H1 (cell line): Measurements from ENCODE around the gene KCNJ13. TPM values are rescaled to one million over a fixed set of nuclear protein-coding genes. Genes with fewer than 3 reads are reported as not detected.

Source experiments
- CTCF ChIA-PET: fragments of 300-600 bp; sonication (Branson Sonifier 250); formaldehyde crosslinking; loops from one replicate; lab custom pipeline; 2021; ENCODE audit not compliant: partially characterized antibody; lab: Charles Lee
- POLR2A ChIA-PET: fragments of 300-600 bp; sonication (Branson Sonifier 250); formaldehyde crosslinking; loops from one replicate; lab custom pipeline; 2021; ENCODE audit warnings: inconsistent platforms; ENCODE audit not compliant: partially characterized antibody; lab: Charles Lee
- DNase-seq, 2 experiments: peaks; one replicate each; pipeline versions ENCODE4 v3.0.0 to v3.0.0-alpha.2; 2010 to 2022; ENCODE audit warnings: low spot score in 2 of 2, low read depth in 1 of 2, mixed read lengths in 1 of 2
- FAIRE-seq: peaks from 2 replicates; lab custom pipeline; 2011; peaks lifted over from hg19 to GRCh38; lab: Jason Lieb, UNC
- H2AFZ ChIP-seq: 2 replicates; pipeline ENCODE4 v1.8.1; 2012; ENCODE audit warnings: low read length, inconsistent platforms
- H2AK5ac ChIP-seq: 2 replicates; pipeline ENCODE4 v1.6.1; 2013; ENCODE audit warnings: low read depth, low read length
- H2BK120ac ChIP-seq: replicated peaks from 2 replicates; pipeline ENCODE3; 2013; ENCODE audit warnings: low read depth, low read length, inconsistent platforms
- H2BK12ac ChIP-seq: 2 replicates; pipeline ENCODE4 v1.6.1; 2013; ENCODE audit warnings: low read depth, low read length
- H2BK15ac ChIP-seq: 2 replicates; pipeline ENCODE4 v1.6.1; 2013; ENCODE audit warnings: low read length
- H2BK20ac ChIP-seq: 2 replicates; pipeline ENCODE4 v1.6.1; 2013; ENCODE audit warnings: low read length
- H2BK5ac ChIP-seq: 2 replicates; pipeline ENCODE4 v1.6.1; 2013; ENCODE audit warnings: low read depth, low read length
- H3K14ac ChIP-seq: 2 replicates; pipeline ENCODE4 v1.6.1; 2013; ENCODE audit warnings: inconsistent platforms; ENCODE audit not compliant: insufficient read length
- H3K18ac ChIP-seq: 2 replicates; pipeline ENCODE4 v1.6.1; 2013; ENCODE audit warnings: low read length; ENCODE audit errors: extremely low read depth
- H3K23ac ChIP-seq: 2 replicates; pipeline ENCODE4 v1.6.1; 2013; ENCODE audit warnings: inconsistent platforms; ENCODE audit not compliant: insufficient read length
- H3K23me2 ChIP-seq: 2 replicates; pipeline ENCODE4 v1.6.1; 2013; ENCODE audit warnings: low read depth, low read length
- H3K27ac ChIP-seq: 2 replicates; pipeline ENCODE4 v1.6.1; 2011; ENCODE audit warnings: low read depth, low read length, inconsistent platforms
- H3K27me3 ChIP-seq, 4 experiments: replicated peaks in 1 of 4; 1 replicate in 1 of 4; 2 replicates in 3 of 4; pipeline versions ENCODE4 v1.6.1 to v1.8.1; 2011 to 2013; ENCODE audit warnings: low read length in 3 of 4, mild to moderate bottlenecking in 3 of 4, inconsistent platforms in 2 of 4, mixed read lengths in 2 of 4, moderate library complexity in 1 of 4; ENCODE audit not compliant: control insufficient read depth in 3 of 4, insufficient read depth in 3 of 4; ENCODE audit errors: extremely low read depth in 1 of 4
- H3K36me3 ChIP-seq, 4 experiments: 2 replicates each; pipeline versions ENCODE4 v1.6.1 to v1.8.1; 2011 to 2013; ENCODE audit warnings: mild to moderate bottlenecking in 4 of 4, low read length in 3 of 4, moderate library complexity in 2 of 4, control low read depth in 1 of 4, inconsistent platforms in 1 of 4; ENCODE audit not compliant: insufficient read depth in 4 of 4, control insufficient read depth in 2 of 4
- H3K4ac ChIP-seq: replicated peaks from 2 replicates; pipeline ENCODE3; 2013; ENCODE audit warnings: low read length, low read depth, mixed read lengths, inconsistent platforms; ENCODE audit not compliant: insufficient read length
- H3K4me1 ChIP-seq, 4 experiments: replicated peaks in 1 of 4; 1 replicate in 1 of 4; 2 replicates in 3 of 4; pipeline versions ENCODE4 v1.6.1 to v1.8.1; 2011 to 2013; ENCODE audit warnings: low read length in 3 of 4, inconsistent platforms in 2 of 4, mixed read lengths in 1 of 4; ENCODE audit not compliant: insufficient read depth in 4 of 4, control insufficient read depth in 3 of 4
- H3K4me2 ChIP-seq, 2 experiments: 2 replicates each; pipeline versions ENCODE4 v1.6.1 to v1.8.1; 2011 to 2013; ENCODE audit warnings: low read depth in 2 of 2, low read length in 2 of 2, control low read depth in 1 of 2, inconsistent platforms in 1 of 2, mild to moderate bottlenecking in 1 of 2; ENCODE audit not compliant: insufficient read depth in 1 of 2
- H3K4me3 ChIP-seq, 4 experiments: fragments of 200-600, 300-600 bp in 1 of 4; sonication (generic), shearing (Covaris generic), sonication (Bioruptor Twin) in 1 of 4; 2 replicates each; pipeline versions ENCODE4 v1.5.1 to v1.8.1; 2011 to 2016; ENCODE audit warnings: low read length in 4 of 4, low read depth in 3 of 4, control low read depth in 2 of 4, inconsistent platforms in 2 of 4, mild to moderate bottlenecking in 2 of 4, mixed read lengths in 1 of 4, moderate library complexity in 1 of 4; ENCODE audit not compliant: insufficient read depth in 2 of 4; ENCODE audit errors: extremely low read depth in 1 of 4
- H3K56ac ChIP-seq: replicated peaks from 2 replicates; pipeline ENCODE3; 2013; ENCODE audit warnings: low read depth, mild to moderate bottlenecking, mixed read lengths, low read length, inconsistent platforms; ENCODE audit not compliant: insufficient read length
- H3K79me1 ChIP-seq: 2 replicates; pipeline ENCODE4 v1.6.1; 2013; ENCODE audit warnings: low read depth, low read length, control low read depth
- H3K79me2 ChIP-seq, 2 experiments: 2 replicates each; pipeline versions ENCODE4 v1.6.1 to v1.8.1; 2012 to 2013; ENCODE audit warnings: low read length in 2 of 2, mild to moderate bottlenecking in 2 of 2, inconsistent platforms in 1 of 2; ENCODE audit not compliant: insufficient read depth in 2 of 2, control insufficient read depth in 1 of 2
- H3K9ac ChIP-seq, 4 experiments: replicated peaks in 1 of 4; 1 replicate in 1 of 4; 2 replicates in 3 of 4; pipeline versions ENCODE4 v1.6.1 to v1.8.1; 2011 to 2013; ENCODE audit warnings: low read depth in 3 of 4, low read length in 3 of 4, control low read depth in 2 of 4, mild to moderate bottlenecking in 2 of 4, moderate library complexity in 2 of 4, inconsistent platforms in 1 of 4; ENCODE audit errors: extremely low read depth in 1 of 4
- H3K9me3 ChIP-seq, 2 experiments: 2 replicates each; pipeline versions ENCODE4 v1.6.1 to v1.8.1; 2012 to 2013; ENCODE audit warnings: mild to moderate bottlenecking in 2 of 2, moderate library complexity in 2 of 2, control low read depth in 1 of 2, inconsistent platforms in 1 of 2, low read depth in 1 of 2, low read length in 1 of 2, mixed read lengths in 1 of 2; ENCODE audit not compliant: insufficient read depth in 2 of 2
- H4K20me1 ChIP-seq, 2 experiments: replicated peaks in 1 of 2; 2 replicates each; pipeline versions ENCODE3 to v1.8.1; 2011 to 2013; ENCODE audit warnings: inconsistent platforms in 2 of 2, low read length in 2 of 2, mild to moderate bottlenecking in 1 of 2; ENCODE audit not compliant: insufficient read depth in 2 of 2, control insufficient read depth in 1 of 2
- H4K5ac ChIP-seq: 2 replicates; pipeline ENCODE4 v1.6.1; 2013; ENCODE audit warnings: low read length, low read depth, mixed read lengths, inconsistent platforms; ENCODE audit not compliant: insufficient read length
- H4K8ac ChIP-seq: 2 replicates; pipeline ENCODE4 v1.8.0; 2013; ENCODE audit warnings: mild to moderate bottlenecking, moderate library complexity, low read length, inconsistent platforms; ENCODE audit not compliant: insufficient read depth; ENCODE audit errors: extremely low read depth
- H4K91ac ChIP-seq: replicated peaks from 2 replicates; pipeline ENCODE3; 2013; ENCODE audit warnings: low read length, mixed read lengths, inconsistent platforms; ENCODE audit not compliant: insufficient read length
- CBX8 ChIP-seq: fragments of 300-800, 300-1000 bp; sonication (generic); IDR thresholded peaks from 2 replicates; pipeline ENCODE4 v1.7.1; 2016; ENCODE audit warnings: low read depth, low read length, borderline replicate concordance
- POLR2AphosphoS5 ChIP-seq: IDR thresholded peaks from 2 replicates; pipeline ENCODE4 v1.6.1; 2011; ENCODE audit warnings: low read depth, low read length
- POU5F1 ChIP-seq: IDR thresholded peaks from 2 replicates; pipeline ENCODE4 v1.6.1; 2011; ENCODE audit warnings: low read depth, mild to moderate bottlenecking, low read length, moderate library complexity
- TAF1 ChIP-seq: IDR thresholded peaks from 2 replicates; pipeline ENCODE4 v1.6.1; 2011; ENCODE audit warnings: mild to moderate bottlenecking, low read depth, low read length
- WGBS, 2 experiments: shearing (Covaris generic) in 1 of 2; methylation state at CpG; one replicate each; pipeline versions ENCODE4 v1.1.6 to v1.1.7; 2013 to 2015; ENCODE audit warnings: low lambda C conversion rate in 2 of 2, mixed read lengths in 2 of 2, inconsistent platforms in 1 of 2, low coverage in 1 of 2, missing lambda C conversion rate in 1 of 2; ENCODE audit not compliant: insufficient replicate concordance in 2 of 2, insufficient coverage in 1 of 2, insufficient read length in 1 of 2; ENCODE audit errors: extremely low coverage in 1 of 2, missing lambda C conversion rate in 1 of 2; 5-methylcytosine and 5-hydroxymethylcytosine counted together
- polyA plus RNA-seq, 7 experiments: library from polyadenylated mRNA; depleted of rRNA in 3 of 7; stranded (reverse) in 5 of 7; unstranded in 2 of 7; fragments of >200 nt in 5 of 7; fragments of 200-250 nt in 2 of 7; gene quantifications; 1 replicate in 5 of 7; 2 replicates in 1 of 7; 4 replicates in 1 of 7; pipeline versions ENCODE4 v1.2.1 to v1.2.3, GENCODE V29; 2011 to 2013; ENCODE audit warnings: missing spikeins in 2 of 7, mixed read lengths in 2 of 7
- total RNA-seq: library from RNA; stranded (reverse); fragmentation: NEBNext Ultra II Directional; extraction: Animal tissue kit (Norgen Biotek cat#: 25700); gene quantifications from 2 replicates; pipeline ENCODE4 v1.2.1, GENCODE V29; 2021

The KCNJ13 gene
- total and polyA plus RNA-seq, 2 of the 8 experiments (the other 6 are each of a cell fraction or from before 2014, with no cell fraction given) = not detected

DNA sequence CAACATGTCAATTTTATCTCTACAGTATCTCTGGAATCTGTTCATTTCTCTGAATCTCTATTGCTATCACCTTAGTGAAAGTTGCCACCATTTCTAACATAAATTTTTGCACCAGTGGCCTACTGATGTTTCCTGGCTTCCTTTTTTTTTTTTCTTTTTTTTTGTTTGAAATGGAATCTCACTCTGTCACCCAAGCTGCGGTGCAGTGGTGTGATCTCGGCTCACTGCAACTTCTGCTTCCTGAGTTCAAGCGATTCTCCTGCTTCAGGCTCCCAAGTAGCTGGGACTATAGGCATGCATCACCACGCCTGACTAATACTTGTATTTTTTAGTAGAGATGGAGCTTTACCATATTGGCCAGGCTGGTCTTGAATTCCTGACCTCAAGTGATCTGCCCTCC is 35.1 kb downstream of the KCNJ13 start:
- POLR2A ChIA-PET = interaction anchor here (0.7 to 0.8 kb wide), 2 partner anchors 25 to 33 kb away, joined by 3 read pairs; no protein-coding TSS in a partner anchor
- no peaks in the 10 kb centered on the region for H3K4me1 ChIP-seq
- WGBS, 2 experiments = 82% methylated on average over 2 of the region's 4 CpGs; no CpG with 5 or more reads in 1 of the 2 experiments
- H2BK20ac ChIP-seq = no peak overlapping the region
- H4K20me1 ChIP-seq = peaks cover 0 to 2% of the 10 kb centered on the region in 2 experiments
- H3K4me2 ChIP-seq = no peak overlapping the region
- no peaks in the 10 kb centered on the region; the same call in 1 of the 2 replicates for H3K23me2 ChIP-seq
- H3K9me3 ChIP-seq = no peaks in the 10 kb centered on the region
- no peak overlapping the region for H2AFZ ChIP-seq
- no peak overlapping the region for H3K14ac ChIP-seq
- TF ChIP-seq POU5F1 (no peak), POLR2AphosphoS5 (no peak), CBX8 (no peak), TAF1 (no peak)
- no peaks in the 10 kb centered on the region for H3K79me1 ChIP-seq
- no peak overlapping the region for H3K9ac ChIP-seq
- H3K79me2 ChIP-seq = no peaks in the 10 kb centered on the region; a peak in 1 of 4 replicates
- peaks cover 0 to 12% (median 0%) of the 10 kb centered on the region in 4 experiments; a peak in 2 of 8 replicates for H3K36me3 ChIP-seq
- H2AK5ac ChIP-seq = no peak overlapping the region
- no peak overlapping the region for H2BK12ac ChIP-seq
- no peak overlapping the region for H3K56ac ChIP-seq
- H3K4ac ChIP-seq = no peak overlapping the region
- H3K4me3 ChIP-seq = no peak overlapping the region
- no peak overlapping the region for H2BK120ac ChIP-seq
- no peak overlapping the region for H3K27ac ChIP-seq
- H4K8ac ChIP-seq = no peak overlapping the region
- no peak overlapping the region for H2BK5ac ChIP-seq
- no peak overlapping the region for H4K5ac ChIP-seq
- H2BK15ac ChIP-seq = no peak overlapping the region
- H4K91ac ChIP-seq = no peak overlapping the region
- DNase-seq (no peak), FAIRE-seq (no peak)
- CTCF ChIA-PET = interaction anchor here (0.7 kb wide), 1 partner anchor 19 kb away, joined by 3 read pairs; no protein-coding TSS in a partner anchor
- H3K23ac ChIP-seq = no peak overlapping the region
- H3K18ac ChIP-seq = no peak overlapping the region
- no peaks in the 10 kb centered on the region for H3K27me3 ChIP-seq
